ENCODE data around the gene PRPF39. TPM values are rescaled to one million over a fixed set of nuclear protein-coding genes. Genes with fewer than 3 reads are reported as not detected.

PRPF39 gene
- total RNA-seq = 77.8 TPM

GRCh38 chr14:45083976-45084722 lies at the start of gene PRPF39:
Gene PRPF39, plus strand, starts transcription at chr14:45084116. Its CDS starts 11,124 bp downstream, at chr14:45095240.

GRCh38 chr14:45134051-45134958 lies 50.4 kb downstream of the PRPF39 start, which contains the start of gene FKBP3:
Gene FKBP3, minus strand, starts transcription at chr14:45134481. Its CDS starts 25 bp downstream, at chr14:45134456.

GRCh38 chr14:45135659-45136395 lies 51.9 kb downstream of the PRPF39 start, which contains the start of gene FANCM:
Gene FANCM, plus strand, starts transcription at chr14:45135930. Its CDS starts 102 bp downstream, at chr14:45136032.

Small RNA genes within 50 kb of the gene (small RNA-seq; reads per million reads assigned to genes)
- gene RF00151 (ENCODE audit: low replicate concordance) = 0.23 reads per million, percentile 9 among the genes with 10 or more reads in this experiment
- gene SNORD127 (ENCODE audit: low replicate concordance) = 2,873 reads per million, percentile 100 among the genes with 10 or more reads in this experiment

Other genes starting within 250 kb of the PRPF39 start
- gene KLHL28, start 122.2 kb upstream of the PRPF39 start, total RNA-seq = 19.9 TPM
- gene TOGARAM1, start 121.9 kb upstream of the PRPF39 start, total RNA-seq = 45.1 TPM
- gene FKBP3, start 50.4 kb downstream of the PRPF39 start, total RNA-seq = 35.0 TPM
- 10.3 TPM for gene FANCM, start 51.8 kb downstream of the PRPF39 start, total RNA-seq
- gene MIS18BP1, start 169.1 kb downstream of the PRPF39 start, total RNA-seq = 34.1 TPM

Data from metanephros (tissue), 2 donors.